Stomach (tissue), 4 donors: Measurements from ENCODE around the gene OBSCN.

Experiments
- EP300 ChIP-seq: sonication (generic); formaldehyde crosslinking; IDR thresholded peaks from one replicate; pipeline ENCODE4 v1.6.1; 2017; ENCODE audit warnings: antibody characterized with exemption
- POLR2A ChIP-seq, 4 donors: fragments of 450-650 bp; IDR thresholded peaks; one replicate each; pipeline ENCODE4 v1.6.1; 2016; ENCODE audit warnings: antibody characterized with exemption in 4 of 4, control low read depth in 2 of 4, mild to moderate bottlenecking in 1 of 4, moderate library complexity in 1 of 4
- POLR2AphosphoS5 ChIP-seq, 3 donors: sonication (generic); formaldehyde crosslinking; IDR thresholded peaks; one replicate each; pipeline ENCODE4 v1.6.1; 2016; ENCODE audit warnings: antibody characterized with exemption in 3 of 3
- TF ChIP-seq, protein P1 (sequence below), 7 experiments: fragments of 450-650 bp in 4 of 7; fragments of 200-600 bp in 3 of 7; sonication (generic) in 3 of 7; IDR thresholded peaks; one replicate each; pipeline ENCODE4 v1.5.1; 2016 to 2019; ENCODE audit warnings: antibody characterized with exemption in 7 of 7, control low read depth in 2 of 7, mild to moderate bottlenecking in 1 of 7

DNA sequence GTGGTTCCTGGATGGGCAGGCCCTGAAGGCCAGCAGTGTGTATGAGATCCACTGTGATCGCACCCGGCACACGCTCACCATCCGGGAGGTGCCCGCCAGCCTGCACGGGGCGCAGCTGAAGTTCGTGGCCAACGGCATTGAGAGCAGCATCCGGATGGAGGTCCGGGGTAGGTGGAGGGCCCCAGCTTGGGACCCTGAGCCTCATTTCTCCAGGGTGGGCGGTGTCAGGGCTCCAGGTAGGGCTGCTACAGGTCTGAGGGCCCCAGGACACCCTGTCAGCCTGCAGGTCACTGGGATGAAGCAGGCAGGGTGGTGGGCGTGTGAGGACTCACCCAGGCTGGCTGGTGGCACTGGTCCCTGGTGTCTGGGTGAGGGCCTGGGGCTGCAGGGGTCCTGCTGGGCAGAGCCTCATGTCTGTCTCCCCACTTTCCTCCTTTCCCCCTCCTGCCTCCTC, 7.8 kb downstream of the OBSCN start:
- TF ChIP-seq, protein P1, sequence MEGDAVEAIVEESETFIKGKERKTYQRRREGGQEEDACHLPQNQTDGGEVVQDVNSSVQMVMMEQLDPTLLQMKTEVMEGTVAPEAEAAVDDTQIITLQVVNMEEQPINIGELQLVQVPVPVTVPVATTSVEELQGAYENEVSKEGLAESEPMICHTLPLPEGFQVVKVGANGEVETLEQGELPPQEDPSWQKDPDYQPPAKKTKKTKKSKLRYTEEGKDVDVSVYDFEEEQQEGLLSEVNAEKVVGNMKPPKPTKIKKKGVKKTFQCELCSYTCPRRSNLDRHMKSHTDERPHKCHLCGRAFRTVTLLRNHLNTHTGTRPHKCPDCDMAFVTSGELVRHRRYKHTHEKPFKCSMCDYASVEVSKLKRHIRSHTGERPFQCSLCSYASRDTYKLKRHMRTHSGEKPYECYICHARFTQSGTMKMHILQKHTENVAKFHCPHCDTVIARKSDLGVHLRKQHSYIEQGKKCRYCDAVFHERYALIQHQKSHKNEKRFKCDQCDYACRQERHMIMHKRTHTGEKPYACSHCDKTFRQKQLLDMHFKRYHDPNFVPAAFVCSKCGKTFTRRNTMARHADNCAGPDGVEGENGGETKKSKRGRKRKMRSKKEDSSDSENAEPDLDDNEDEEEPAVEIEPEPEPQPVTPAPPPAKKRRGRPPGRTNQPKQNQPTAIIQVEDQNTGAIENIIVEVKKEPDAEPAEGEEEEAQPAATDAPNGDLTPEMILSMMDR (IDR thresholded peaks at IDR 0.05), result no peak
- TF ChIP-seq POLR2A (IDR thresholded peaks at IDR 0.05), result no peak
- TF ChIP-seq POLR2AphosphoS5 (IDR thresholded peaks at IDR 0.05), result no peak
- no peak for TF ChIP-seq EP300
